ENCODE data around the gene RNPEPL1. TPM values are rescaled to one million over a fixed set of nuclear protein-coding genes. Genes with fewer than 3 reads are reported as not detected.
A peak's percentile ranks its signal among the peaks of the same experiment; 100 is the strongest.

The RNPEPL1 gene
- polyA plus RNA-seq, 3 donors: 15.4 to 100 (median 36.4) TPM

DNA sequence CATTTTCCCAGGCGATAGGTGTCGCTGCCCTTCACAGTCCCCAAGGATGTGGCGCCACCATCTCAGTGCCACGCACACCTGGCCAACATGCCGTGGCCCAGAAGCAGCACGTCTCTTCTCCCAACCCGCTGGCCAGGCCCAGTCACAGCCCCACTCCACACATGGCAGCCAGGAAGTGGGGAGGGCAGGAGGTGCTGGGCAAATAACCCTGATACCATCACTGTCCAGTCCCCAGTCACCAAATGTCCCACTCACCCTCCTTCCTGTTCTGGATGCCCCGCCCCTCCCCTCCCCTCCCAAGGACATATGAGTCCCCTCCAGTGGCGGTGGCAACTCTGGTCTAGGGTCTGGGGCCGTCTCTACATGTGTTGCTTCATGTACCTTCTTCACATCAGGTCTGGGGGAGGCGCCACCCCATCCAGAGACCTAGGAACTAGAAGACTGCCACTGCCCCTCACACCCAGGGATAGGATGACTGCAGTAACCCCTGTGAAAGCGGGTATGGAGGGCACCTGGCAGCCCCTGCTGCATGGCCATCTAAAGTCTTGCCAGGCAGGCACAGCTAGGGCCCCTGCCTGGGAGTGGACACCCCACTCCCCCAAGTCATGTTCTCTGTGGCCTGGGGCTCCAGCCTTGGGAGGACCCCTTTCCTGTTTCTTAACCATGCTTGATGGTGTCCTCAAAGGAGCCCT is 10.9 kb downstream of the RNPEPL1 start:
- Histone ChIP-seq H3K4me2 (replicated peaks; ENCODE audit: extremely low read depth, low read length, poor library complexity, severe bottlenecking) (peak overlapping the region; percentile 64), H3K27me3 (ENCODE audit: control insufficient read depth in 2 of 2, insufficient read depth in 2 of 2, low read length in 2 of 2) (no peaks in the 10 kb centered on the region), H3K4me3 (replicated peaks in 1 of 3; ENCODE audit: low read depth in 2 of 3, low read length in 3 of 3) (peak overlapping the region in 1 of 3 experiments; percentile 34), H4K20me1 (ENCODE audit: insufficient read depth, low read length) (peaks cover 69% of the 10 kb centered on the region), H3K9ac (ENCODE audit: insufficient read depth, low read length, poor library complexity, severe bottlenecking) (peak overlapping the region; percentile 71), H3K4me1 (ENCODE audit: control insufficient read depth in 1 of 2, insufficient read depth in 2 of 2, low read length in 2 of 2) (peaks cover 37 to 46% of the 10 kb centered on the region in 2 donors), H3K9me3 (replicated peaks in 1 of 2; ENCODE audit: control insufficient read depth in 1 of 2, insufficient read depth in 1 of 2, low read length in 2 of 2) (no peaks in the 10 kb centered on the region), H3K36me3 (replicated peaks in 1 of 2; ENCODE audit: control insufficient read depth in 1 of 2, insufficient read depth in 2 of 2, low read length in 2 of 2) (peaks cover 44 to 54% of the 10 kb centered on the region in 2 donors), H2AFZ (ENCODE audit: insufficient read depth, low read depth, low read length, poor library complexity, severe bottlenecking) (no peak overlapping the region), H3K79me2 (ENCODE audit: insufficient read depth, low read length) (peaks cover 66% of the 10 kb centered on the region), H3K27ac (ENCODE audit: low read depth in 1 of 2, low read length in 2 of 2) (peak overlapping the region; percentile 88 to 96)
- H3K27me3 Mint-ChIP-seq (ENCODE audit: low read depth in 3 of 3): peaks cover 0 to 2% (median 2%) of the 10 kb centered on the region in 3 donors
- peaks cover 0 to 2% (median 0%) of the 10 kb centered on the region in 7 donors for H3K9me3 Mint-ChIP-seq
- intact Hi-C loops (cut with micrococcal nuclease): no loop called here
- peak overlapping the region; percentile 31 to 54 for H3K4me3 Mint-ChIP-seq
- peak overlapping the region; percentile 94 to 98 (median 97) for H3K27ac Mint-ChIP-seq
- H3K36me3 Mint-ChIP-seq: peaks cover 57 to 59% of the 10 kb centered on the region in 2 donors
- WGBS (ENCODE audit: insufficient coverage): 83% methylated on average over 11 of the region's 12 CpGs
- TF ChIP-seq, protein P1, sequence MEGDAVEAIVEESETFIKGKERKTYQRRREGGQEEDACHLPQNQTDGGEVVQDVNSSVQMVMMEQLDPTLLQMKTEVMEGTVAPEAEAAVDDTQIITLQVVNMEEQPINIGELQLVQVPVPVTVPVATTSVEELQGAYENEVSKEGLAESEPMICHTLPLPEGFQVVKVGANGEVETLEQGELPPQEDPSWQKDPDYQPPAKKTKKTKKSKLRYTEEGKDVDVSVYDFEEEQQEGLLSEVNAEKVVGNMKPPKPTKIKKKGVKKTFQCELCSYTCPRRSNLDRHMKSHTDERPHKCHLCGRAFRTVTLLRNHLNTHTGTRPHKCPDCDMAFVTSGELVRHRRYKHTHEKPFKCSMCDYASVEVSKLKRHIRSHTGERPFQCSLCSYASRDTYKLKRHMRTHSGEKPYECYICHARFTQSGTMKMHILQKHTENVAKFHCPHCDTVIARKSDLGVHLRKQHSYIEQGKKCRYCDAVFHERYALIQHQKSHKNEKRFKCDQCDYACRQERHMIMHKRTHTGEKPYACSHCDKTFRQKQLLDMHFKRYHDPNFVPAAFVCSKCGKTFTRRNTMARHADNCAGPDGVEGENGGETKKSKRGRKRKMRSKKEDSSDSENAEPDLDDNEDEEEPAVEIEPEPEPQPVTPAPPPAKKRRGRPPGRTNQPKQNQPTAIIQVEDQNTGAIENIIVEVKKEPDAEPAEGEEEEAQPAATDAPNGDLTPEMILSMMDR (IDR thresholded peaks at IDR 0.05): no peak
- peaks cover 51% of the 10 kb centered on the region for H3K4me1 Mint-ChIP-seq
- peak; percentile 42 to 62 (median 45) for DNase-seq

DNA sequence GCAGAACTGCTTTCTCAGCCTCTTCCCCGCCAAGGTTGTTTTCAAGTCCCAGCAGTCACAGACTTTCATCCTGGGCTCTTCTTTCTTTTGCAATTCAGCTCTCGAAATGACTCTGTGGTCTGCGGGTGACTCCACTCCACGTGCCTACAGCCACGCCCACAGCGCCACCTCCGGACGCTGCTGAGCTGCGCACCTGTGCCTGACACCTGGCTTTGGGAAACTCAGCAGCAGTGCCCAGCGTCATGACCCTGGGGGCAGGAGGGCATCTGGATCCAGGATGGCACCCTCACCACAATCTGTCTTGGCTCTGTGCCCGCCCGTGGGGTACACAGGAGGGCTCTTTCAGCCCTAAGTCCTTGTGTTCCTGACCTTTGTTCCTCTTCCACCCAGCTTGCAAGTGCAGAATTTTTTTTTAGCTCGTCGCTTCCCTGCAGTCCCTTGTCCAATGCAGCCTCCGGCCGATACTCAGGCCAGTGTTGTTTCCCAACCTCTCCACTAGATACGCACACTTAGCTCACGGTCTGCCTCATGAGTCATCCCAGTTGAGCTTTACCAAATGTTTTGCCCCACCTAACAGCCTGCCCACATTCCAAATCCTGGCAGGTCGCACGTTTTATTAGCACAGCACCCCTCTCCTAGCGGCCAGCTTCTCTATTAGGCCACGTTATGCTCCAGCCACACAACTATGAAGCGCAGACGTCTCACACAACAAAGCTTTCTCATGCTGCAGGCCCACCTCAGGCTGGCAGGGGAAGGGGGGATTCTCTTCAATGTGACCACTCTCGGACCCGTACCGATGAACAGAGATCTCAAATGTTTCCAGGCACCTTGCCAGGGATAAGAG is 11.7 kb downstream of the RNPEPL1 start:
- H3K9me3 ChIP-seq (replicated peaks in 1 of 2; ENCODE audit: control insufficient read depth in 1 of 2, insufficient read depth in 1 of 2, low read length in 2 of 2): no peaks in the 10 kb centered on the region
- peak overlapping the region; percentile 64 for H3K4me2 ChIP-seq (replicated peaks; ENCODE audit: extremely low read depth, low read length, poor library complexity, severe bottlenecking)
- peak; percentile 92 to 96 (median 95) for DNase-seq
- peaks cover 0 to 3% (median 0%) of the 10 kb centered on the region in 7 donors for H3K9me3 Mint-ChIP-seq
- H3K79me2 ChIP-seq (ENCODE audit: insufficient read depth, low read length): peaks cover 74% of the 10 kb centered on the region
- peaks cover 59% of the 10 kb centered on the region for H3K4me1 Mint-ChIP-seq
- peaks cover 45 to 53% of the 10 kb centered on the region in 2 donors for H3K4me1 ChIP-seq (ENCODE audit: control insufficient read depth in 1 of 2, insufficient read depth in 2 of 2, low read length in 2 of 2)
- H3K36me3 ChIP-seq (replicated peaks in 1 of 2; ENCODE audit: control insufficient read depth in 1 of 2, insufficient read depth in 2 of 2, low read length in 2 of 2): peaks cover 37 to 46% of the 10 kb centered on the region in 2 donors
- 12% methylated on average over 22 of the region's 27 CpGs for WGBS (ENCODE audit: insufficient coverage)
- no peaks in the 10 kb centered on the region for H3K27me3 ChIP-seq (ENCODE audit: control insufficient read depth in 2 of 2, insufficient read depth in 2 of 2, low read length in 2 of 2)
- TF ChIP-seq, protein P1 (IDR thresholded peaks at IDR 0.05): peak; percentile 50
- intact Hi-C loops (cut with micrococcal nuclease): loop anchor here (2.0 to 10.0 kb wide), 3 partner anchors 45 to 555 kb away; partner anchors contain the start of genes GPR35 (in 1 of the 2) and NDUFA10 (in 1 of the 2)
- no peak overlapping the region for H2AFZ ChIP-seq (ENCODE audit: insufficient read depth, low read depth, low read length, poor library complexity, severe bottlenecking)
- H3K27ac ChIP-seq (ENCODE audit: low read depth in 1 of 2, low read length in 2 of 2): peak overlapping the region; percentile 88 to 96
- H3K27me3 Mint-ChIP-seq (ENCODE audit: low read depth in 3 of 3): peaks cover 0 to 4% (median 2%) of the 10 kb centered on the region in 3 donors
- H4K20me1 ChIP-seq (ENCODE audit: insufficient read depth, low read length): peaks cover 63% of the 10 kb centered on the region
- peak overlapping the region; percentile 71 for H3K9ac ChIP-seq (ENCODE audit: insufficient read depth, low read length, poor library complexity, severe bottlenecking)
- H3K4me3 Mint-ChIP-seq: peak overlapping the region; percentile 31 to 54
- peak overlapping the region in 1 of 3 experiments; percentile 34 for H3K4me3 ChIP-seq (replicated peaks in 1 of 3; ENCODE audit: low read depth in 2 of 3, low read length in 3 of 3)
- H3K27ac Mint-ChIP-seq: peak overlapping the region; percentile 94 to 98 (median 97)
- H3K36me3 Mint-ChIP-seq: peaks cover 52 to 54% of the 10 kb centered on the region in 2 donors

All from CD14-positive monocyte (primary cell).